PC-3 (cell line): ENCODE data around the gene GMPR. TPM values are rescaled to one million over a fixed set of nuclear protein-coding genes. Genes with fewer than 3 reads are reported as not detected.

ENCODE experiments used
- ATAC-seq: fragments of 200-7000 bp; cut with Tn5 transposase; 2 replicates; pipeline ENCODE4 v1.9.1; 2020; ENCODE audit warnings: mild to moderate bottlenecking, moderate library complexity
- BruUV-seq: library from RNA; stranded (reverse); fragments of 400-500 nt; replicated peaks from 2 replicates; lab custom pipeline; 2021; lab: Mats Ljungman, UMichigan
- CTCF ChIA-PET: fragments of 300-600 bp; sonication (Branson Sonifier 250); formaldehyde crosslinking; loops from one replicate; lab custom pipeline; 2022; ENCODE audit warnings: antibody characterized with exemption; lab: Charles Lee
- POLR2A ChIA-PET: fragments of 300-600 bp; sonication (Branson Sonifier 250); formaldehyde crosslinking; loops from one replicate; lab custom pipeline; 2022; ENCODE audit warnings: antibody characterized with exemption; ENCODE audit not compliant: unreplicated experiment; lab: Charles Lee
- DNase-seq: peaks from one replicate; pipeline ENCODE4 v3.0.0-alpha.2; 2015
- H2AFZ ChIP-seq: fragments of 300-600 bp; sonication (generic); 2 replicates; pipeline ENCODE4 v1.6.0; 2016; ENCODE audit warnings: antibody characterized with exemption, low read length
- H3F3A ChIP-seq: fragments of 300-600 bp; sonication (generic); one replicate; pipeline ENCODE4 v1.6.0; 2017; ENCODE audit warnings: antibody characterized with exemption, low read length, control low read depth, mild to moderate bottlenecking; ENCODE audit not compliant: unreplicated experiment
- H3K27ac ChIP-seq: fragments of 300-600 bp; sonication (generic); 2 replicates; pipeline ENCODE4 v1.5.1; 2016; ENCODE audit warnings: mild to moderate bottlenecking, low read length
- H3K27me3 ChIP-seq: fragments of 300-600 bp; sonication (generic); 2 replicates; pipeline ENCODE4 v1.6.1; 2016; ENCODE audit warnings: low read length, mixed read lengths
- H3K36me3 ChIP-seq: fragments of 300-600 bp; sonication (generic); 2 replicates; pipeline ENCODE4 v1.6.1; 2016; ENCODE audit warnings: low read depth, mixed run types, low read length, mixed read lengths
- H3K4me1 ChIP-seq: fragments of 300-600 bp; sonication (generic); 2 replicates; pipeline ENCODE4 v1.5.1; 2016; ENCODE audit warnings: low read length; ENCODE audit not compliant: insufficient read depth
- H3K4me2 ChIP-seq: fragments of 300-600 bp; sonication (generic); 2 replicates; pipeline ENCODE4 v1.6.0; 2016; ENCODE audit warnings: low read length
- H3K4me3 ChIP-seq: fragments of 300-600 bp; sonication (generic); 2 replicates; pipeline ENCODE4 v1.5.1; 2016; ENCODE audit warnings: mild to moderate bottlenecking, low read length, mixed read lengths
- H3K79me2 ChIP-seq: fragments of 300-600 bp; sonication (generic); 2 replicates; pipeline ENCODE4 v1.6.1; 2017; ENCODE audit warnings: low read length, mixed read lengths
- H3K9ac ChIP-seq: fragments of 300-600 bp; sonication (generic); 2 replicates; pipeline ENCODE4 v1.6.0; 2016; ENCODE audit warnings: mild to moderate bottlenecking, low read length
- H3K9me2 ChIP-seq: fragments of 300-600 bp; sonication (generic); replicated peaks from 2 replicates; pipeline ENCODE4 v1.6.1; 2016; ENCODE audit warnings: mixed run types, low read length, mixed read lengths
- H3K9me3 ChIP-seq: fragments of 300-600 bp; sonication (generic); 2 replicates; pipeline ENCODE4 v1.6.1; 2016; ENCODE audit warnings: low read length, mixed read lengths
- H4K20me1 ChIP-seq: fragments of 300-600 bp; sonication (generic); 2 replicates; pipeline ENCODE4 v1.6.1; 2016; ENCODE audit warnings: low read length, mixed read lengths
- CTCF ChIP-seq: fragments of 300-600 bp; sonication (generic); conservative IDR thresholded peaks from 2 replicates; pipeline ENCODE4 v1.5.1; 2017; ENCODE audit warnings: antibody characterized with exemption, low read depth, mild to moderate bottlenecking, low read length
- EZH2 ChIP-seq: fragments of 300-600 bp; sonication (generic); IDR thresholded peaks from one replicate; pipeline ENCODE4 v1.6.1; 2017; ENCODE audit warnings: antibody characterized with exemption, mild to moderate bottlenecking, low read length; ENCODE audit not compliant: unreplicated experiment
- EZH2phosphoT487 ChIP-seq: fragments of 300-600 bp; sonication (generic); IDR thresholded peaks from 2 replicates; pipeline ENCODE4 v1.6.1; 2018; ENCODE audit warnings: mild to moderate bottlenecking, antibody characterized with exemption, low read length, borderline replicate concordance
- intact Hi-C: fragments of 100-400 bp; cut with micrococcal nuclease; formaldehyde crosslinking; loops from 2 replicates; pipeline ENCODE4 v1.9.0; 2023
- total RNA-seq: library from RNA; depleted of rRNA; stranded (reverse); fragments of >200 nt; gene quantifications from 2 replicates; pipeline ENCODE4 v1.2.3, GENCODE V29; 2014

Gene GMPR
- total RNA-seq, 1 experiment from 2014 or later = 5.8 TPM

GRCh38 chr6:16313732-16314131, 75.3 kb downstream of the GMPR start:
- CTCF ChIA-PET = no interaction called here

GRCh38 chr6:16314296-16314695, 75.9 kb downstream of the GMPR start:
- H3K4me2 ChIP-seq = no peak overlapping the region
- H3K27ac ChIP-seq = no peak overlapping the region
- TF ChIP-seq CTCF = no peak
- no peak for TF ChIP-seq EZH2
- no peak for TF ChIP-seq EZH2phosphoT487
- DNase-seq = no peak
- no peak overlapping the region for H3K9ac ChIP-seq
- no peaks in the 10 kb centered on the region for H3K9me3 ChIP-seq
- no peak overlapping the region for H2AFZ ChIP-seq
- H3K27me3 ChIP-seq = no peaks in the 10 kb centered on the region
- H3F3A ChIP-seq = no peaks in the 10 kb centered on the region
- ATAC-seq = no peak
- no peaks in the 10 kb centered on the region for H4K20me1 ChIP-seq
- H3K9me2 ChIP-seq = no peaks in the 10 kb centered on the region
- intact Hi-C loops = no loop called here
- no peaks in the 10 kb centered on the region for H3K79me2 ChIP-seq
- H3K36me3 ChIP-seq = no peaks in the 10 kb centered on the region
- BruUV-seq = no TSS peak
- POLR2A ChIA-PET = no interaction called here
- H3K4me1 ChIP-seq = peaks cover 26% of the 10 kb centered on the region
- H3K4me3 ChIP-seq = no peak overlapping the region
- CTCF ChIA-PET = no interaction called here

More at GRCh38 chr6:16313732-16314131, 75.3 kb downstream of the GMPR start:
- no peaks in the 10 kb centered on the region for H3K27me3 ChIP-seq
- peaks cover 20% of the 10 kb centered on the region for H3K4me1 ChIP-seq
- no peak overlapping the region for H2AFZ ChIP-seq
- BruUV-seq = no TSS peak
- no peaks in the 10 kb centered on the region for H3K9me3 ChIP-seq
- no peaks in the 10 kb centered on the region for H3K9me2 ChIP-seq
- no peak overlapping the region for H3K4me2 ChIP-seq
- intact Hi-C loops = no loop called here
- H3K4me3 ChIP-seq = no peak overlapping the region
- H4K20me1 ChIP-seq = no peaks in the 10 kb centered on the region
- ATAC-seq = no peak
- H3K27ac ChIP-seq = no peak overlapping the region
- POLR2A ChIA-PET = no interaction called here
- no peaks in the 10 kb centered on the region for H3F3A ChIP-seq
- H3K36me3 ChIP-seq = no peaks in the 10 kb centered on the region
- no peak for DNase-seq
- TF ChIP-seq EZH2 (no peak), EZH2phosphoT487 (no peak), CTCF (no peak)
- H3K79me2 ChIP-seq = no peaks in the 10 kb centered on the region
- H3K9ac ChIP-seq = no peak overlapping the region

GRCh38 chr6:16316741-16317251, 78.4 kb downstream of the GMPR start:
- Histone ChIP-seq H3K27ac (peak overlapping the region; percentile 88), H2AFZ (peak overlapping the region; percentile 16; the same call in 1 of the 2 replicates), H3K4me2 (peak overlapping the region; percentile 53), H4K20me1 (no peaks in the 10 kb centered on the region), H3K9ac (peak overlapping the region; percentile 54; the same call in 1 of the 2 replicates), H3K4me3 (no peak overlapping the region; the same call in 1 of the 2 replicates), H3K4me1 (peaks cover 44% of the 10 kb centered on the region), H3K79me2 (no peaks in the 10 kb centered on the region), H3K9me2 (no peaks in the 10 kb centered on the region), H3K36me3 (no peaks in the 10 kb centered on the region), H3K27me3 (no peaks in the 10 kb centered on the region), H3F3A (no peaks in the 10 kb centered on the region), H3K9me3 (no peaks in the 10 kb centered on the region)
- DNase-seq (peak; percentile 75), ATAC-seq (no peak)
- POLR2A ChIA-PET = no interaction called here
- TF ChIP-seq CTCF = peak; percentile 75
- TF ChIP-seq EZH2phosphoT487 = no peak
- intact Hi-C loops = loop anchor here (5.0 kb wide), 1 partner anchor 79 kb away; the partner anchor contains the start of gene GMPR
- CTCF ChIA-PET = interaction anchor here (0.6 to 0.7 kb wide), 4 partner anchors 10 to 699 kb away, joined by 3 to 18 read pairs (median 9); no protein-coding TSS in a partner anchor
- no TSS peak for BruUV-seq
